DMS153 treated with DMSO at 0.1 percent for 48 hours (cell line): ENCODE results near the gene DDX10.

Source experiments
- DNase-seq: peaks from one replicate; lab custom pipeline; 2025; ENCODE audit not compliant: unreplicated experiment; lab: John Stamatoyannopoulos, UW

The DDX10 gene

DNA sequence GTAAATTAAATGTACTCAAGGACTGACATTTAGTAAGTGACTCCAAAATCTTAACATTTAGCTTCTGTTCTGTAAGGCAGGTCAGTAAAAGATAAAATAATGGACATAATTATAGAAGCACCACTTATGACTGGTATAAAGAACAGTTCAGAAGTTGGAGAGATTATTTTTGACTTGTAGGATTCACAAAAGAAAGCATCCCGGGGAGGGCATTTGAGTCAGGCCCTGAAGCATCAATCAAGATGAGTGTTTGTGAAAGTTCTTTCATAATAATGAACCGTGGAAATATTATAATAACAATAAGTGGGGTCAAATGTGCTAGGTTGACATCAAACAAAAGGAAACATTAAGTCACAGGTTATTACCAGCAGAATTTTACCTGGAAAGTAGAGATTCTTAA, 201.9 kb downstream of the DDX10 start:
- DNase-seq = no peak

DNA sequence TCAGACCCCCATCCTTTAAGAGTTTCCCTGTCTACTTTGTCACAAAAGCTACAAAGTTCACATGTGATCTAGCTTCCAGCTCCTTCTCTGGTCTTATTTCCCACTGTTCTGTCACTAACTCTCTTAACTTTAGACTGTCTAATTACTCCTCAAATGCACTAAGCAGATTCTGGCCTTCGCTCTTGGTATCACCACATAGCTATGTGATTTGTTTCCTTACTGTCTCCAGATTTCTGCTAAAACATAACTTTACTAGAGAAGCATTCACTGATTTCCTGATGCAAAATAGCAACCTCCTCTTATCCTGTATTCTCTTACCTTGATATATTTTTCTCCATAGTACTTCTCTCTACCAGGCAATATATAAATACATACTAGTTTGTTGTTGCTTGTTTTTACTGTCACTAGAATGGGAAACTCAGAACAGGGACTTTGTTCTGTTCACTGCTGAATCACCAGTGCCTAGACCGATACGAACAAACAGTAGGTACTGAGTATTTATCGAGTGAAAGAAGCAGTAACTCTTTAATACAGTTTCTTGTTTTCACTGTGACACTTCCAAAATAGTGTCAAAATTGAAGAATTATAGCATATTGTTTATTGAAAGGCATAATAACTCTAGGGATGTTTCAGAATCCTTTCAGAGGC, 205.6 kb downstream of the DDX10 start:
- DNase-seq = no peak

DNA sequence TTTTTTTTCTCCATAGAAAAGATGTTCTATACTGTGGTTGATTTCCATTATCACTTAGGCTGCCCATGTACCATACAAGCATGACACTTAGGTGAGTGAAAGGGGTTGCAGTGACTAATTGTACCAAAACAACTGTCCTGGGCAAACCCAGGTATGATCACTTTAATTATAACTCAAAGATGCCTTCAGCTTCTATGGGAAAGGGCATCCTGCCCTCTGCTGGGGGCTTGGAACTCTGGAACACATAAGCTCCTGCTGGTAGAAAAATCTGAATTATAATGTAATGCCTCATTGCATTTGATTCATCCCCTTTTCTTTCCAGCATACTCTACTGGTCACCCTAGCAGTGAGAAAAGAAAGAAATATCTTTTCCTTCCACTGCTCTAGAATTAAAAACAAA, 206.3 kb downstream of the DDX10 start:
- DNase-seq = no peak

DNA sequence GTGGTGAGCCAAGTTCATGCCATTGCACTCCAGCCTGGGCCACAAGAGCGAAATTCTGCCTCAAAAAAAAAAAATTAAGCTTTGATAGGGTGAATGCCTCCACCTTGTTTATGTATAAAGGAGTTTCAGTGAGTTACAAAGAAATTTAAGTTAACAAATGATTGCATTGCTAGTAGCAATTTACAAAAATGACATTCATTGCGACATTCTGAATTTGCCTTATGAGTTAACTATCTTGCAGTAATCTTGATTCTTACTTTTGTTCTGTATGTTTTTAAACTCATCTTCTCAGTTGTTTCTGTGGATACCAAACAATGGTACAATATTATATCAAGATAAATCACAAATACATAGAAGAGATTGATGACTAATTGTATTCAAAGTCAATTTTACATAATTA, 207.0 kb downstream of the DDX10 start:
- no peak for DNase-seq

DNA sequence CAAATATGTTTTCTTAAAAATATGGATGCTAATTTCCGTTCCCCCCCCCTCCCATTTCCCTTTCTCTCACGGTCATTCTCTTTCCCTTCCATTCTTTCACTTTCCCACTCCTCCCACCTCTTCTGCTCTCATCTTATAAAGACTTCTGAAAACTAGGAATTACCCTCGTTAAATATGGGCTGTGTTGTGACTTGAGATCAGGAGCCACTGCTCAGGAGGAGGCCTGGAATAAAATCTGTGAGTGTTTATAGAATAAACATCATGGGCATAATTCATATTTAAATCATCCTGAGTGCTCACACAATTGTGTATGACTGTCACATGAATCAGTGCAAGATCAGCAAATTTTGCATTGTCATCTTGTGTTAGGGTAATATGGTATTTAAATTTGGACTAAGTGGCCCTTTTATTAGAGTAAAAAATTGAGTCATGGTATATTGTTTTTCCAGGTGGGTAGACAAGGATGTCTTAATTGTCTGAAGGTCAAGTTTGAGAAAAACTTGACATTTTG, 208.0 kb downstream of the DDX10 start:
- no peak for DNase-seq

DNA sequence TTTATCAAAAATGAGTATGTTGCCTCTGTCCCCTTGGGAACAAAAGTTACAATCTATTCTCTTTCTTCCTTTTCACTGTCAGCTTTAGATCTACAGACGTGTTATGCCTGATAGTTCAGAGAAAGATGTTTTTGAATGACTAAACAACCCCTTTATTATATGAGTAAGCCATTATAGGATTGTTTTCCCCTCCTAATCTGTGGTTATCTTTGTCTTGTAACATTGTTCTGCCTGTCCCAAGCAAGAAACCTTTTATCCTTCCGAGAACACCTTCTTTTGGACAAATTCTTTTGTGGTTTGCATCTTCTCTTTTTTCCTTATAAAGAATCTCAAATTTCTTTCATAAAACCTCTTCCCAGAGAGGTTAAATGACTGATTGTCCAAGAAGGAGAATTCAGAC, 208.4 kb downstream of the DDX10 start:
- no peak for DNase-seq

DNA sequence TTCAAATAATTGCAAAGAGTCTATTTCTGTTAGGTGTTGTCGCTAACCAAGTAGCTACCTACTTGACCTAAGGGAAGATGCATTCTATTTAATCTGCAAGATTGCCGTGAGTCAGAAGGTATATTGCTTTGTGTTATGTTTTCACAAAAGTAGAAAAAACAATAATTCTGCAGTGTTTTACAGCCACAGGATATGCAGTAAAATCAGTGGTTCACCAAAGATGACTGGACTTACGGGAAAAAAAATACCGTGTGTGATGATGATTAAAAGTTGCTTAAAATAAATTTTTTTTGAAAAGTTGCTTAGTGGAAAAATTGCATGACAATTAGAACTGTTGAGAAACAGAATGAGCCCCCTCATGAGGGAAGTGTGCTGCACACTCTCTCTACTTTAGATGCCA, 209.1 kb downstream of the DDX10 start:
- no peak for DNase-seq

DNA sequence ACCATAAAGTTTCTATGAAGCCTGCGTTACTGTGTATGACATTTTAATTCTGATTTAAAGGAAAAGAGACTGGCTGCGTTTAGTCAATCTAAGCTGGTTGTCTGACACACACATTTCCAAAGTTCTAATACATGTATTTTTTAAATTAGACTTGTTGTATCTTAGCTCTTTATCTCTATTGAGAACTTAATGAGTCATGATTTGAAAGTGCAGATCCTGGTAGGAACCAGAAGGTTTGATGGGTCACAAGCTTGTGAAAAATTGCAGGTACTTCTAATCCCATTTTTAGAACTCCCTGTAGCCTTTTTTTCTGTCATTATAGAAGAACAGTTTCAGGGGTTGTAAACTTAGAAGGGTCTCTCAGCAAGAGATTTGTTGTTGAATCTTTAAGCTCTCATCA, 210.3 kb downstream of the DDX10 start:
- DNase-seq = no peak

DNA sequence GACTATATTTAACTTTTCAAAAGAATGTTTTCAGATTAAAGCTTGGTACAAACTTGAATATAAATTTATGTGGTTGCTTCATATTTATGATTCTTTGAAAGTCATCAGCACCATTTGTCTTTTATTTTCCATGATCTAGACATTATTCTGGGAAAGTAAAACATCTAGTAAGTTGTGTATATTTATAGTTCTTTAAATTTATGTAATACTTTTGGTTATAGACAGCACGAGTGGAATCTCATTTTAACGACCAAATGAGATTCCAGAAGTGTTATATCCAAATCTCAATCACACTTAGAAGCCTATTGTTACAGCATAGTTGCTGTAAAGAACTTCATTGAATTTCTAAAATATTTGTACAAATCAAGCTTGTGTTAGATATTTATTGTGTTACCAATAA, 212.3 kb downstream of the DDX10 start:
- DNase-seq = no peak

DNA sequence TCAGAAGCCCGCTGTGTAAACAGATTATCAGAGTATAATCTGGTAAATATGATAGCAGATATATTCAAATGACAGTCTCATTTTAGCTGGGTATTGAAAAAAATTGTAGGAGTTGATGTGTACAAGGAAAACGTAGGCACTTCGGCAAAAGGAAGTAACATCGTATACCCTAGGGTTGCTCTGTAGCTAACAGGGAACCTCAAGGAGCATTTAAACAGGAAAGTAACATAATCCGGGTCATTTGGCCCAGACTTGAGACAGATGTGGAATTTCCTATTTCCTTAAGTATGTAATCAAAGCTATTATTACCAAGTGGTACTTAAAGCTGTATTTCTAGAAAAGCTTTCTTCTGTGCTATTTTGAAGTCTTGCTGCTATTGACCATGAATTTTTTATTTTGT, 215.6 kb downstream of the DDX10 start:
- no peak for DNase-seq

DNA sequence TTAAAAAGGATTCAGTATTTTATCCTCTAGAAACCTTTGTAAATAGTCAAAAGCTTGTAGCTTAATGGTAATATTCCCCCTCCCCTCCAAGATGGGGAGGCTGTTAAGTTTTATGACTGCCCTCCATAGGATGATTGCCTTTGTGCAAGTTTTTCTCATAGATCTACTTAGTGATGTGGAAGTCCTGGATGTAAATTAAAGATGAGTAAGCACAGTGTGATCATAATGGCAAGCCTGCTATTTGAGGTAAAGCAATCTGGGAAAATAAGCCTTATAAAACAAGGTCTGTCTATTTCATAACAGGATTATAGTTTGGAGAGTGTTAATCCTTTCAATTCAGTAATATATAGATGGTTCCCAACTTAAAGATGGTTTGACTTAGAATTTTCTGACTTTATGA, 216.3 kb downstream of the DDX10 start:
- no peak for DNase-seq

DNA sequence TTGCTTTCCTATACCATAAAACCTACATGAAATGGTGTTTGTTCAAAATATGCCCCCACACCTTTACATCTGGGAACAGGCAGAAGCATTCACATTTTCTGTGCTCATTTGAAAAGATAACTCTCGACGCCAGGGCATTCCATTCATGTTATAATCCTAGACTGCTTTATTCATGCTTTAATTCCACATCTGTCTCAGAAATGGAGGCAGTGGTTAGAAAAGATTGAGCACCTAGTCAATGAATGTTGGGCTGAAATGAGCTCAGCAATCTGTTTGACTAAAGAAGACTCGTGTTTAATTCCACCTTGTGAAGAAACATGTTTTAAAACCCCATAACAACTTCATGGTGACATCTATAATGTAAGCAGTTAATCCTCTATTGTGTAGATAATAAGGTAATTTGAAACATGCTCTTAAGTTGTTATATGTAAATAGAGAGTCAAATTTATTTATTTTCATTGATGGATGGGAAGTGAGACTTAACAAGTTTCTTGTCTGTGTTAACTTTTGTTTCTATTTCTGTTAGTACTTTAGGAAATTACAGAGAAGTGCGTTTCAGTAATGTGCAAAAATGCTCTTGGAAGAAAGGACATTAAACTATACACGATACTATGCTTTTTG, 217.5 kb downstream of the DDX10 start:
- DNase-seq = no peak

DNA sequence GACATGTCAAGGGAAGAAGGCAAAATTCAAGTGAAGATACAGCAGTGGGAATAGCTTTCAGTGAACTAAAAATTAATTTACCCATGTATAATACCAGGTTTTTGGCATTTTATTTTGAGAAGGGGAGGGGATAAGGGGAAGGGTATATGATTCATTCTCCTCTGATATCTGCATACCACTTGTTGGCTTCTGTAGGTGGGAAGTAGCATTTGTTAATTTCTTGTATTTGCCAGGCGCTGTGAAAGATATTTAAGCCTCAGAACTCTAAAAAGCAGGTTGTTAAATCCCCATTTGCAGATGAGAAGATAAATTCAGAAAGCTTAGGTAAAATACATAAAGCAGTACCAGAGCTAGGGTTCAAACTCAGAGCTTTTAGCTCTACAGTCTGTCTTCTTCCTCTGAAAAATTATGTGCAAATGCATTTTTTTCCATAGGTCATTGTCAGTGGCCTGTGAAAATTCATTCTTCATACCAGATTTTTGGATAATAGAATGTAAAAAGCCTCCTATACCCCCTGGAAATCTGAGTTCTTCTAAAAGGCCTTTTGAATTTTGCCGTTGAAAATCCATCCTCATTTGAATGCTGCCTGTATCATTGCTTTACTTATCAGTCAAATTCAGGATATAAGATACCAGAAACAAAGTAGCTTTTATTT, 221.3 kb downstream of the DDX10 start:
- DNase-seq = no peak

DNA sequence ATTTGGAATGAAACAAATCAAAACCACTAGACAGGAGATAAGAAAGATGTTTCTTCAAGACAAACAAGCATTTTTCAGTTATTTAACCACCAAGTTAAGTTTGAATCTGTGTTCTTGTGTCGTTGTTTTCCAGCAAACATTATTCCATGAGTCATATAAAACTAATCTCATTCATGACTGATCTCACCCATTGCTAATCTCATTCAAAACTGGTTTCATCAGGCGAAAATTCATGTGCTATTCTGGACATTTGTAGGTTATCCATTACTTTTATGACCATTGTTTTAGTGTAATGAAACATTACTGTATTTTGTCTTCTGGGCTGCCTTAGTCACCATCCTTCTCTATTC, 221.8 kb downstream of the DDX10 start:
- no peak for DNase-seq

DNA sequence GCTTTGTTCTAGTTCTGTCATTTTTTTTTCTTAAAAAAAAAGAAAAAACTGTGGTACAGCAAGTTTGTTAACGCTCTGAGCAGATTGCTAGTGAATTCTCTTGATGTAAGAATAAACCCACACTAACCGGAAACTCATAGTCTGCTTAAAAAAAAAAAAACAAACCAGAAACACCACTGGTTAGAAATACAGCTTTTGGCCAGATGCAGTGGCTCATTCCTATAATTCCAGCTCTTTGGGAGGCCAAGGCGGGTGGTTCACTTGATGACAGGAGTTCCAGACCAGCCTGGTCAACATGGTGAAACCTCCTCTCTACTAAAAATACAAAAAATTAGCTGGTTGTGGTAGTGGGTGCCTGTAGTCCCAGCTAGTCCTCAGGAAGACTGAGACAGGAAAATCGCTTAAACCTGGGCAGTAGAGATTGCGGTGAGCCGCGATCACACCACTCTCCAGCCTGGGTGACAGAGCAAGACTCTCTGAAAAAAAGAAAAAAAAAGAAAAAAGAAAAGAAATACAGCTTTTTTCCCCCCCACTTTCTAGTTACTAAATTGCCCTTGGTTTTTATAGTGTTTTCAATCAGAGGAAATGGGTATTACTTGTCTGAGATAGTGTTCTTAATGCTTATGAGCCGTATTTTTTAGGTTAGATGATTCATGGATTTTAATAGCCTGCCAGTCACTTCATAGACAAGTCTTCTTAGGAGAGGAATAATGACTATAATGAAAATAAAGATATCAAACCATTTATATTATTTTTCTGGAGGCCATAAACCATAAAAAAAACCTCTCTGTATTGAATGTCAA, 222.8 kb downstream of the DDX10 start:
- DNase-seq = no peak

DNA sequence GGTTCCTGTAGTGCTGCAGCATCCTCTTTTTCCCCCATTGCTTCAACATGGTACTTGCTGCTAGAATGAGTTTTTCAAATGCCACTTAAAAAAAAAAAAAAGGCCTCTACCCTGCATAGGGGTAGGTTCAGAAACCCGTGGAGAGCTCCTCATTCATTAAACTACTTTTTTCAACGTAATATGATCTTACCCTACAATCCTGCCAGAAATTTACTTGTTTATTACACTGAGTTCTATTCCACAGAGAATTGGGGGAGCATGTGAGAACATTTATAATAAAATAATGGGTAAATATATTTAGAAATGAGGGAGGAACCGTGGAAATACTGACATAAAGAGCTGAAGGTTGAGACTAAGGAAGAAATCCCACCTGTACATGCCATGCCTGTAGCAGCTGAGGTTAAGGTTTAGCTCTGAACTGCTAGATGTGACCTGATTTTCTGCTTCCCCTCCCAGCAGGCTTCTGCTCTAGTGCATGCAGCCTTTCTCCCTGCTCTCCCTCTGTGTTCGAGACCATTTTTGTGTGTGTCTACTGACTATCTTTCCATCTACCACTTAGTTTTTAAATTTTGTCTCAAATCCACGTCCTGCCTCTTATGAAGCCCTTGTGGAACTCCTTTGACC, 225.7 kb downstream of the DDX10 start:
- no peak for DNase-seq

DNA sequence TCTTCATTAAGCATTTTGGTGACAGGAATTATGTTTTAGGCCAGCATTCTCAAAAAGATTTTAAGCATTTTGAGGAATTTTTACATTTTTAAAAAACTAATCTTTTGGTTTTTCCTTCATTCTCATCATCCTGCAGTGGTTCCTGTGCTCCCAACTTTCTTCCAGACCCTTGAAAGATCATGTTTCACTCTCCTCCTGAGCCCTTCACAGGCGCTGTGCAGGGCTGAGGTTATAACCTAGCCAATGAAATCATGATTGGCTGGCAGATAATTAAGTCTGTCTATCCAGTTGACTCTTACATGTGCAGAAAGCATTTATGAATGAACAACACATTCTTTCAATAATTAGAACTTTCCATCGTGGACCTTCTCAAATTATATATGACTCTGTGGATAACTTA, 226.3 kb downstream of the DDX10 start:
- no peak for DNase-seq

DNA sequence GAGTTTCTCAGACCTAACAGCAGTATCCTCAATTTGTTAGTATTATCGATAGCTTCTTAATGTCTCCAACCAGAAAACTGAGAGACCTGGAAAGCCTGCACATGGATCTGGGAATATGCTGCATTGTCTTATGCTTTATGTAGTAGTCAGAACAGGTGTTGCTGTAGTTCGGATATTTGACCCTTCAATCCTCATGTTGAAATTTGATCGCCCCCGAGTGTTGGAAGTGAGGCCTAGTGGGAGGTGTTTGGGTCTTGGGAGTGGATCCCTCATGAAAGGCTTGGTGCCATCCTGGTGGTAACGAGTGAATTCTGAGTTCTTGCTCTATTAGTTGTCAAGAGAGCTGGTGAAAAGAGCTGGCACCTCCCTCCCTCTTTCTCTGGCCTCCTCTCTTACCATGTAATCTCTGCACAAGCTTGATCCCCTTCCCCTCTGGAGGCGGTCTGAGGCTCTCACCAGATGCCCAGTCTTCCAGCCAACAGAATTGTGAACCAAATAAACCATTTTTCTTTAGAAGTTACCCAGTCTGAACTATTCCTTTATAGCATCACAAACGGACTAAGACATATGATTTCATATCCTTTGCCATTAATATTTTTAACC, 227.1 kb downstream of the DDX10 start:
- DNase-seq = no peak

DNA sequence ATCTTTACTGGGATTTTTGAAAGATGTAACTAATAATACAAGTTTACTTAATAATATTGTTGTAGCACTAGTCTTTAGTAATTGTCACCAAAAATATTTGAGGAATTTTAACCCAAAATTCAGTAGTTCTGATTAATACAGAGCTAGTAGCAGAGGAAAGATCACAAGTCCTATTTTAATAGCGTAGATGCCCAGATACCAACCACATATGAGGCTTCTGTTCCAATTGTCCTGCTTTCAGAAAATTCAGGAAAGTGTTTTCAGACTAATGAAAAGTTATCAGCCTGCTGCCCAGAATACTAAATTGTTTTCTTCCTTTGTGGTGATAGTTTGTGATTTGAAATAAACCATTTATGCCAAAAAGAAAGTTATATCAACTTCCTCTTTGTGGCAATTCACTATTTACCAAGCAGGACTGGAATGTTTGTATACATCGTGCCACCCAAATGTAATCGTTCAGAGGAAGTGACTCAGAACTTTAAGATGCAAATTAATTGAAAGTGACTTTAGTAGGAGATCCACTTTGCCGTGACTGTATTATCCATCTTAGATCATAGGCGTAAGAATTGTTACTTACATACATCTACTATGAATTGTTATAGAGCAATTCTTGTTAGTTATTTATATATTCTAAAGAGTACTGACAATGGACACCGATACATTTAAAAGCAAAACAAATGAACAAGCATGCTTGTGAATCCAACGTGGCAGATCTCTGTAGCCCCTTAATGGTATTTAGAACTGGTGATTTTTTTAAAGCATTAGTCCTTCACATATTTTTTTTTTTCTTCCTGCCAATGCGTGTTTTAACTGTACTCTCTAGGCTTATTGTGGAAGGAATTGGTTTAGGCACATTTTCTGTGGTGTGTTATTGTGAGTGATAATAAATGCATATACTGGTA, 231.0 kb downstream of the DDX10 start:
- DNase-seq = no peak

DNA sequence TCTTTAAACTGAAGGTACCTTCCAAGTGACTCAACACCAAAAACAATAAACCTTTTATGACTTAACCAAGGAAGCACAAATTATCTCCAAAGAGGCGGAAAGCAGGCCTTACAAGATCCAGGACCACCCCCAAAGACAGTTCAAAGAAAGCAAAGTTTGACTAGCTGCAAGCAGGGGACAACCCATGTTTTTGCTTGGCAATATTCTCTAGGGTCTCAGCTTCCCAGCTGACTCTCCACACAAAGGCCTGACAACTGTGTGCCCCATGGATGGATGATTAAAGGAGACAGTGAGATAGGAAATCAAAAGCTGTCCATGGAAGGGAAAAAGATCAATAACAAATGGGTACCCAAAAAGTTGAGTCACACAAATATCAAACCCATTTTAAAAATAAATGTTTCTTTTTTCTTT, 232.2 kb downstream of the DDX10 start:
- no peak for DNase-seq
